ENCODE data around the gene NCKAP5.
"Not testable (repeated sequence)": the region's sequence is repeated elsewhere in the genome, so short reads cannot be mapped to it uniquely, and the experiment has no call there.

Gene NCKAP5

GRCh38 chr2:133496501-133497269 is 71.6 kb downstream of the NCKAP5 start:
- FAIRE-seq: no peak

DNA sequence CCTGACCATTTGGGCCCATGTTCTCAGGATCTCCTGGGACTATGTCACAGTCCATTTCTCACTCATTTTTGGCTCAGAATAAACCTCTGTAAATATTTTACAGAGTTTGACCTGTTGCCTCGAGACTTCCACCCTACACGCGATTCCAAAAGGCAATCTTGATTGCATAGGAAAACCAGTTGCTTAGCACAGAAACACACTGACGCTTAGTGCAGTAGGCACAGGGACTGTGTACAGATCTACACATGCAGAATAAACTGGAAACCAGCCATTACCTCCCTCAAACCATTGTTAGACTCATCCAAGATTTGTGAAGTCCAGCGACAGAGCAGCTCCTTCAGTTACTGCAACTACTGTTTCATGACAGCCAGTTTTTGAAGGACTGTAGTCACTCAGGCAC is 73.0 kb downstream of the NCKAP5 start:
- no peak for FAIRE-seq

GRCh38 chr2:133492719-133493380 is 75.4 kb downstream of the NCKAP5 start:
- no peak for FAIRE-seq

DNA sequence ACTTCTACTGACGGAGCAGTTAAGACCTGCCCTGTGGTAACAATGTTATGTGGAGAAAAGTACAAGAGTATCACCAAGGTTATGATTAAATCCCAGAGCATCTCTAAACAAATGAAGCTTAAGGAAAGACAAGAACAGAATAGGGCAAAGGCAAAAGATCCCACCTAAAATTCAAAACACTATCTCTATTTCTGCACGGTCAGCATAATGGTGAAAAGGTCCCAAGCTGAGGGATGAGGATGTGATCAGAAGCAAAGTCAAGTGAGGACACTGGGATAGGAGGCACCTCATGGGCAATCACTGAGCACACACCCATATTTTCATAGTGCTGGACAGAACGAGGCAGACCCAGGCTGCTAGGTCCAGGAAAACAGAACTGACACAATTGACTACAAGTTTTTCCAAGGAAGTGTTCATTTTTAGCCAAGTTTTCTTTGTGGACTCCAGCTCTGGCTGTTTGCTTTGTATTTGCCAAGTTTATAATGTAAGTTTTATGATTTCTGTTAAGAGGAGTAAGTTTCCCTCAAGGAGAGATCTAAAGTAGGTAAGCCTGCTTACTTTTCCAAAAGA is 77.8 kb downstream of the NCKAP5 start:
- no peak for FAIRE-seq

GRCh38 chr2:133489641-133490410 is 78.4 kb downstream of the NCKAP5 start:
- no peak for FAIRE-seq

- no peak for FAIRE-seq
Observed at GRCh38 chr2:133489146-133489545, 79.1 kb downstream of the NCKAP5 start.

DNA sequence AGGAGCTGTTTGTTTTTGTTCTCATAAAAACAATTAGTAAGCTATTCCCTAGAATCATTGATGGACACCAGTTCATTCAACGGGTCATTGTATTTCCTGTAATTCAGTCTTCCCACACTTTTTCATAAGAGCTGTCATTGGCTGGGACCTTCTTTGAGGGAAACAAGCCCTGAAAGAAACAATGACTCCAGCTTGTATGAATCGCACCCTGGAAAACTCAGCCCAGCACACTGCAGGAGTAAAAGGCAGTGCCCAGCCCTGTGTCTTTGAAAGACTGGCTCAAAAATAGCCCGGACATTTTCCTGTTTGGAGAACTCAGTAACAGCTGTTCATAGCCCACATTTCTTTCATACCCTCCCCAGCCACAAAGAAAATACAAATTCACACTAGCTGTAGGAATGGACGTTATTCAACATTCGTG is 81.5 kb downstream of the NCKAP5 start:
- FAIRE-seq: no peak

- no peak for FAIRE-seq
Observed at GRCh38 chr2:133485868-133486267, 82.4 kb downstream of the NCKAP5 start.

DNA sequence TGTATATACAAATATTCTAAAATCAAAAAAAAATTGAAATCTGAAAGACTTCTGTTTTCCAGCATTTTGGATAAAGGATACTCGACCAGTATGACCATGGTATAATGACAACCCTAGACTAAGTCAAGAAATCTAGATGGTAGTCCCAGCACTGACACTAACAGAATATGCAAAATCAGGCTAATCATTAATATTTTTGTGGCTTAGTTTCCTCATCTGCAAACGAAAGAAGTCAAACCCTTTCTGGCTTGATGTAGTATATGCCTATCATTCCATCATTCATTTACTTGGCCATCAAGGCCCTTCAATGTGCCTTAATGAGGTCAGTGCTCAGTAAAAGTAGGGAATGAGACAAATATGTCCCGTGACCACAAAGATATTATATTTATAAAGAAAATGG is 83.5 kb downstream of the NCKAP5 start:
- no peak for FAIRE-seq

GRCh38 chr2:133484106-133484505 is 84.2 kb downstream of the NCKAP5 start:
- FAIRE-seq: no peak

DNA sequence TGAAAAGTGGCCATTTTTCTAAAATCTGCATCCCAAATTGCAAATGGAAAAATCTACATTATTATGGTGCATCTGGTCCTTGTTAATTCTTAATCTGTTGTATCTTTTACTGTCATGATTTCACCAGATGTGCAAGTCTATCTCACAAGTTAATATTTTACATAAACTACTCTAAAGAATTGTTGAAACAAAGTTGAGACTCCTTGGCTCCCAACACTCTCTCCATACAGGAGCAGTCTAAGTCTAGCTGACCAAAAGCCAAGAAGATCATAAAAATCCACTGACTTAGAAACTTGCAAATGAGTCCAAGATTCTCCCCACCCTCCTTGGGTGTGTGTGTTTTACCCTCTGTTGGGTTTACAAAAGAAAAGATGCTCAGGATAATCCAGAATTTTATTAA is 85.1 kb downstream of the NCKAP5 start:
- no peak for FAIRE-seq

GRCh38 chr2:133480707-133481429 is 87.4 kb downstream of the NCKAP5 start:
- no peak for FAIRE-seq

DNA sequence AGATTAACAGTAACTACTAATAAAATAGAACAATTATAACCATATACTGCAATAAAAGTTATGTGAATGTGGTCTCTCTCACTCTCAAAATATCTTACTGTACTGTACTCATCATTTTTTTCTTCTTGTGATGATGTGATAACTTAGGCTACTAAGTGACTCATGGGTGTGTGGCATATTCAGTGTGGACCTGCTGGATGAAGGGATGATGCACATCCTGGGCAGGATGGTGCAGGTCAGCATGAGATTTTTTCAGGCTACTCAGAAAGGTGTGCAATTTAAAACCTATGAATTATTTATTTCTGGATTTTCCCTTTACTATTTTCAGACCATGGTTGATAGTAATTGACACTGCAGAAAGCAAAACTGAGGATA is 90.7 kb downstream of the NCKAP5 start:
- FAIRE-seq: no peak

- no peak for FAIRE-seq
Observed at GRCh38 chr2:133476931-133477615, 91.2 kb downstream of the NCKAP5 start.

GRCh38 chr2:133476286-133476685 is 92.0 kb downstream of the NCKAP5 start:
- no peak for FAIRE-seq

DNA sequence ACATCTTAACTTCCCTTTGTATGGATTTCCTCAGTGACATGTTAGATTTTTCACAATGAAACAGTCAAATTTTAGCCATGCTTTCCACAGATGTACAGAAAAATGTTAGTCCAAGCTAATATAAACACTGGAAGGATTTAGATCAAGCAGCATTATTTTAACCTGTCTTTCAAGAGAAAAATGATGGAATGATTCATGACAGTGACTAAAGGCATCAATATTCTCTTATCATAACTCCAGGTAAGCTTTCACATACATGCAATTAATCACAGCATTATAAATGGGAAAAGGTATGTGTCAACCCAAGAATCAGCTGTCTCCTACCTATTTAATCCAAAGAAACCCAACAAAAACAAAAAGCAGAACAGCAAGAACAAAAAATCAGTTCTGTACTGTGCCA is 92.7 kb downstream of the NCKAP5 start:
- no peak for FAIRE-seq

DNA sequence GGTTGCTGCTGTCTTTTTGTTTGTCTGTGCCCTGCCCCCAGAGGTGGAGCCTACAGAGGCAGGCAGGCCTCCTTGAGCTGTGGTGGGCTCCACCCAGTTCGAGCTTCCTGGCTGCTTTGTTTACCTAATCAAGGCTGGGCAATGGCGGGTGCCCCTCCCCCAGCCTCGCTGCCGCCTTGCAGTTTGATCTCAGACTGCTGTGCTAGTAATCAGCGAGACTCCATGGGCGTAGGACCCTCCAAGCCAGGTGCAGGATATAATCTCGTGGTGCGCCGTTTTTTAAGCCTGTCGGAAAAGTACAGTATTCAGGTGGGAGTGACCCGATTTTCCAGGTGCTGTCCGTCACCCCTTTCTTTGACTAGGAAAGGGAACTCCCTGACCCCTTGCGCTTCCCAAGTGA is 97.8 kb downstream of the NCKAP5 start:
- not testable (repeated sequence) for FAIRE-seq

DNA sequence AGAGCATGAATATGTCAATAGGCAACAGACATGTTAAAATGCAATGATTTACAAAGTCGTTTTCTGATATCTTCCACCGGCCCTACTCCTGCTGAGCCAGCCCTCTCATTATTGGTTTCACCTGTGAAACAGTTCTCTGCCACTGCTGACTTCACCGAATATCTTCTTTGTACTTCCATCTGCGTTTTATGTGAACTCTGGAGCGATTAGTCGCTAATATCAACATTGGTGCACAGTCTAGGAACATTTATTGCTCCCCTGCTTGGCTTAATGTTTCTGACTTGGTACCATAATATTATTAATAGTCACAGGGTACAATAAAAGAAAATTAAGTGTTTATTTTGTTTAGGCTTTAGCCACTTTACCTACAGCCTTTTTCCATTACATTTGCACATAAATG is 105.5 kb downstream of the NCKAP5 start:
- no peak for FAIRE-seq

DNA sequence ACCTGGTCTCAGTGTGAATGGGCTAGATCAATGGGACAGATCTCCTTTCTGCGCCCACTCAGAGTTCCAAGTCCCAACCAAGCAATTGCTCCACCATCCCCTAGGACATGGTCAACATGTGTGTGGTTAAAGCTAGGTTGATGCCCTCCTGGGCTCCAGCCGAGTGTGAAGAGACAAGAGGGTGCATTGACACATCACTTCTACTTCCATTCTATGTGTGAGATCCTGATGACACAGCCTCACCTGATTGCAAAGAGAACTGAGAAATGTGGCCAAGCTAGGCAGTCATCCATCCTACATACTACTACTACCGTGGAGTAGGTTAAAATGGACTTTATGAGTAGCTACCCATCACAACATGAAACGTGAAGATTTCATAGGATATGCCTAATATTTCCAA is 106.8 kb downstream of the NCKAP5 start:
- FAIRE-seq: no peak

DNA sequence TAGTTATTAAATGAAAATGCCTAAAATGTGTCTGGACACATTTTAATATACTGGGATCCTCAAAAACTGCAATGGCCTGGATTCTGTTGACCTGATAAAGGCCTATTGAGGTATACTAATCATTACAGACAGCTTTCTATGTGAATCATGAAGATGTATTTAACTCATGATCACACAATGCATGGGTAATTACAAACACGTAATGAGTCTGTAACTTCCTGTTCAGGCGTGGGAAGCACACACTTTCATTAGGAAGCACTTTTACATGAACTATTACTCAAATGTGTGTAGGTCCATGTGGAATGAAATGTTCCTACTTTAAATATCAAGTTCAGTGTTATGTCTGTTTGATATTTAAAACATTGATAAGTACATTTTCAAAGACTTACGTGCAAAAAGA is 108.7 kb downstream of the NCKAP5 start:
- no peak for FAIRE-seq

DNA sequence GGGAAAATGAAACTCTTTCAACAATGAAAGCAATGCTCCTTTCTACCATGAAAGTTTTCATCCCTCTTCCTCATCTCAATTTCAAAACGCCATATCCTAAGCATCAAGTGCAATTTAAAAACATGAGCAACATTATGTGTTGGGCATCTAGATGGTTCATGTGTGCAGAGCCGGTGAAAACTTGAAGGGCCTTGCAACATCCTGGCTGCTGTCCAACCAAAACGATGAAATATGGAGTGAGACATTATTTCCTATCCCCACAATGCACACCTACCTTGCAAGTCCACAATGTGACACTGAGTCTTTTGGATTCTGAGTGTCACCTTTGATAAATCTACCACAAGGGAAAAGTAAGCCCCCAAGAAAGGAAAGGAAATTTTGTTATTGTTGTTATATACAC is 110.0 kb downstream of the NCKAP5 start:
- no peak for FAIRE-seq

- FAIRE-seq: no peak
Observed at GRCh38 chr2:133457861-133458260, 110.4 kb downstream of the NCKAP5 start.
